ENCODE results near the gene TDRD3.

TDRD3 gene

GRCh38 chr13:60435762-60436374 is 38.8 kb downstream of the TDRD3 start:
- Histone ChIP-seq H3K36me3 (no peaks in the 10 kb centered on the region), H3K4me1 (ENCODE audit: control insufficient read depth in 1 of 2, insufficient read depth in 1 of 2, low read depth in 1 of 2, low read length in 1 of 2) (no peaks in the 10 kb centered on the region), H3K4me3 (ENCODE audit: low read depth in 1 of 2, low read length in 1 of 2) (no peak overlapping the region), H3K27me3 (no peaks in the 10 kb centered on the region), H3K27ac (no peak overlapping the region), H3K9me3 (no peaks in the 10 kb centered on the region)
- no peak for TF ChIP-seq CTCF (IDR thresholded peaks at IDR 0.05)

- Histone ChIP-seq H3K4me1 (ENCODE audit: control insufficient read depth in 1 of 2, insufficient read depth in 1 of 2, low read depth in 1 of 2, low read length in 1 of 2) (no peaks in the 10 kb centered on the region), H3K27me3 (no peaks in the 10 kb centered on the region), H3K27ac (no peak overlapping the region), H3K36me3 (no peaks in the 10 kb centered on the region), H3K9me3 (no peaks in the 10 kb centered on the region), H3K4me3 (ENCODE audit: low read depth in 1 of 2, low read length in 1 of 2) (no peak overlapping the region)
- no peak for TF ChIP-seq CTCF (IDR thresholded peaks at IDR 0.05)
Observed at GRCh38 chr13:60439201-60439600, 42.2 kb downstream of the TDRD3 start.

- Histone ChIP-seq H3K9me3 (no peaks in the 10 kb centered on the region), H3K27me3 (no peaks in the 10 kb centered on the region), H3K4me3 (ENCODE audit: low read depth in 1 of 2, low read length in 1 of 2) (no peak overlapping the region), H3K36me3 (no peaks in the 10 kb centered on the region), H3K4me1 (ENCODE audit: control insufficient read depth in 1 of 2, insufficient read depth in 1 of 2, low read depth in 1 of 2, low read length in 1 of 2) (no peaks in the 10 kb centered on the region), H3K27ac (no peak overlapping the region)
- TF ChIP-seq CTCF (IDR thresholded peaks at IDR 0.05), result no peak
Observed at GRCh38 chr13:60441761-60442160, 44.7 kb downstream of the TDRD3 start.

GRCh38 chr13:60448907-60449510 is 52.0 kb downstream of the TDRD3 start:
- no peaks in the 10 kb centered on the region for H3K27me3 ChIP-seq
- H3K9me3 ChIP-seq, result no peaks in the 10 kb centered on the region
- no peaks in the 10 kb centered on the region for H3K36me3 ChIP-seq
- no peak overlapping the region for H3K4me3 ChIP-seq (ENCODE audit: low read depth in 1 of 2, low read length in 1 of 2)
- H3K27ac ChIP-seq, result no peak overlapping the region
- no peaks in the 10 kb centered on the region for H3K4me1 ChIP-seq (ENCODE audit: control insufficient read depth in 1 of 2, insufficient read depth in 1 of 2, low read depth in 1 of 2, low read length in 1 of 2)
- no peak for TF ChIP-seq CTCF (IDR thresholded peaks at IDR 0.05)

GRCh38 chr13:60453490-60453889 is 56.5 kb downstream of the TDRD3 start:
- no peaks in the 10 kb centered on the region for H3K36me3 ChIP-seq
- no peak overlapping the region for H3K27ac ChIP-seq
- H3K4me3 ChIP-seq (ENCODE audit: low read depth in 1 of 2, low read length in 1 of 2), result no peak overlapping the region
- no peaks in the 10 kb centered on the region for H3K4me1 ChIP-seq (ENCODE audit: control insufficient read depth in 1 of 2, insufficient read depth in 1 of 2, low read depth in 1 of 2, low read length in 1 of 2)
- no peak for TF ChIP-seq CTCF (IDR thresholded peaks at IDR 0.05)
- H3K27me3 ChIP-seq, result no peaks in the 10 kb centered on the region
- H3K9me3 ChIP-seq, result no peaks in the 10 kb centered on the region

All from neutrophil (primary cell).